Spleen (tissue), 11 donors: ENCODE data around the gene ERC1. TPM values are rescaled to one million over a fixed set of nuclear protein-coding genes. Genes with fewer than 3 reads are reported as not detected.
"Not testable (repeated sequence)": the region's sequence is repeated elsewhere in the genome, so short reads cannot be mapped to it uniquely, and the experiment has no call there.

Experiments used
- DNase-seq: peaks from one replicate; pipeline ENCODE4 v3.0.0-alpha.2; 2020
- H3K27ac ChIP-seq, 8 donors: fragments of 200-600 bp; sonication (generic) in 7 of 8; 1 replicate in 4 of 8; 2 replicates in 4 of 8; pipeline versions ENCODE4 v1.5.0 to v1.8.0; 2016 to 2021; ENCODE audit warnings: inconsistent platforms in 4 of 8, mild to moderate bottlenecking in 4 of 8, moderate library complexity in 1 of 8
- H3K27me3 ChIP-seq, 7 donors: fragments of 200-600 bp; sonication (generic) in 6 of 7; replicated peaks in 1 of 7; 1 replicate in 4 of 7; 2 replicates in 3 of 7; pipeline versions ENCODE4 v1.5.0 to v1.8.0; 2016 to 2021; ENCODE audit warnings: inconsistent platforms in 3 of 7, mild to moderate bottlenecking in 1 of 7
- H3K36me3 ChIP-seq, 6 donors: fragments of 200-600 bp; sonication (generic) in 5 of 6; 1 replicate in 4 of 6; 2 replicates in 2 of 6; pipeline versions ENCODE4 v1.5.0 to v1.8.0; 2016 to 2021; ENCODE audit warnings: inconsistent platforms in 2 of 6
- H3K4me1 ChIP-seq, 6 donors: fragments of 200-600 bp; sonication (generic) in 5 of 6; 1 replicate in 3 of 6; 2 replicates in 3 of 6; pipeline versions ENCODE4 v1.5.0 to v1.8.0; 2016 to 2021; ENCODE audit warnings: inconsistent platforms in 3 of 6
- H3K4me3 ChIP-seq, 8 donors: fragments of 200-600 bp; sonication (generic) in 7 of 8; 1 replicate in 4 of 8; 2 replicates in 4 of 8; pipeline versions ENCODE4 v1.5.0 to v1.8.0; 2016 to 2021; ENCODE audit warnings: inconsistent platforms in 4 of 8, mild to moderate bottlenecking in 4 of 8, moderate library complexity in 2 of 8
- H3K9me3 ChIP-seq, 8 donors: fragments of 200-600 bp; sonication (generic) in 7 of 8; 1 replicate in 4 of 8; 2 replicates in 4 of 8; pipeline versions ENCODE4 v1.5.0 to v1.8.0; 2016 to 2021; ENCODE audit warnings: inconsistent platforms in 4 of 8
- POLR2A ChIP-seq, 3 donors: fragments of 450-650 bp; IDR thresholded peaks; one replicate each; pipeline ENCODE4 v1.5.1; 2017; ENCODE audit warnings: antibody characterized with exemption in 3 of 3, mild to moderate bottlenecking in 1 of 3
- POLR2AphosphoS5 ChIP-seq, 3 donors: sonication (generic); formaldehyde crosslinking; IDR thresholded peaks; one replicate each; pipeline ENCODE4 v1.5.1; 2017; ENCODE audit warnings: antibody characterized with exemption in 3 of 3
- WGBS, 5 donors: extraction: QIAGEN DNeasy Blood & Tissue Kit in 3 of 5; methylation state at CpG; one replicate each; pipeline versions ENCODE4 v1.1.5 to v1.1.7; 2013 to 2018; 5-methylcytosine and 5-hydroxymethylcytosine counted together
- intact Hi-C: fragments of 100-400 bp; cut with DNase I; formaldehyde crosslinking; loops from one replicate; pipeline ENCODE4 v1.15.0; 2023; ENCODE audit warnings: low total_unique reads
- polyA plus RNA-seq, 3 donors: library from polyadenylated mRNA; stranded (reverse); fragments of 200-250 nt; gene quantifications; one replicate each; pipeline ENCODE4 v1.2.1, GENCODE V29; 2013
- total RNA-seq, 7 donors: library from RNA; depleted of rRNA in 3 of 7; stranded (reverse); fragments of >200 nt in 3 of 7; fragmentation: NEBNext Ultra II Directional in 4 of 7; extraction: Animal tissue kit (Norgen Biotek cat#: 25700) in 4 of 7; gene quantifications; one replicate each; pipeline versions ENCODE4 v1.1.0 to v1.2.1, GENCODE V29; 2016 to 2021
- TF ChIP-seq, protein P1 (sequence below), 11 experiments: fragments of 200-600 bp in 7 of 11; fragments of 450-650 bp in 4 of 11; sonication (generic) in 4 of 11; IDR thresholded peaks in 8 of 11; conservative IDR thresholded peaks in 3 of 11; 1 replicate in 7 of 11; 2 replicates in 4 of 11; pipeline versions ENCODE4 v1.4.0 to v1.8.0; 2016 to 2021; ENCODE audit warnings: antibody characterized with exemption in 11 of 11, inconsistent platforms in 4 of 11, mild to moderate bottlenecking in 1 of 11
- donor health status: healthy with polysubstance abuse.
- donor health status: DM: no; HTN: no; CAD: no; lungs with moderate emphysema.
- donor health status: DM: no; HTN: no; CAD: no.
- donor health status: Bipolar disorder and iron deficiency.
- donor health status: healthy.
- donor health status: DM: no; HTN: no; CAD: no.
- donor health status: DM: yes; HTN: yes; CAD: no.

Gene ERC1
- total and polyA plus RNA-seq, 10 donors: 1.2 to 73.4 (median 42.6) TPM

DNA sequence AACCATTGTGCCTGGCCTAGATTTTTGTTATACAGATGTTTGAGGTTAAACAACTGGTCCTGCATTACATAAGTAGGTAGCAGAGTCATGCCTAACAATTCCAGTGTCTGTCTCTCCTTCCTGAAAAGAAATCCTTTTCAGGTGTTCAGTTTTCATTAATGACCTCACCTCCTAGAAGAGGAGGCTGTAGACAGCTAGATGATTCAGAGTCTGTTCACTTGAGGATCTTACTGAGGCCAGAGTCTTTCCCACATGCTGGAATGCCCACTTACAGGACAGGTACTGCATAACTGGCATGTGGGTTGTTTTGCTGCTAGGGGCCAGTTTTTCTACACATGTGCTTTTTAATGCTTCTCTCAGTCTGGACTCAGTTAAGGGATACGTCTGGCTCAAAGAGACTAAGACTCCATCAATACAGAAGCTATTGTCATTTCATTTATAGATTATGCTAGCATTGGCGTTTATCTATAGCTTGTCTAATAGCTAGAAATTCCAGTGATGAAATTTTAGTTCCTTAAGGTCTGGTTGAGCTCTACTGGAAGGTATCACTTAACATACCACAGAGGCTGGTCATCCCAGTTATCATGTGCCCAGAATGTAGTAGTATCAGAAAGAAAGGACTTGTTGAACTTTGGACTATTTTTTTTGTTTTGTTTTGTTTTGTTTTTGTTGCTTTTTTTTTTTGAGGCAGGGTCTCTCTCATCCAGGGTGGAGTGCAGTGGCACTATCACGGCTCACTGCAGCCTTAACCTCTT, 206.4 kb downstream of the ERC1 start:
- TF ChIP-seq POLR2AphosphoS5 (IDR thresholded peaks at IDR 0.05): no peak
- TF ChIP-seq, protein P1, sequence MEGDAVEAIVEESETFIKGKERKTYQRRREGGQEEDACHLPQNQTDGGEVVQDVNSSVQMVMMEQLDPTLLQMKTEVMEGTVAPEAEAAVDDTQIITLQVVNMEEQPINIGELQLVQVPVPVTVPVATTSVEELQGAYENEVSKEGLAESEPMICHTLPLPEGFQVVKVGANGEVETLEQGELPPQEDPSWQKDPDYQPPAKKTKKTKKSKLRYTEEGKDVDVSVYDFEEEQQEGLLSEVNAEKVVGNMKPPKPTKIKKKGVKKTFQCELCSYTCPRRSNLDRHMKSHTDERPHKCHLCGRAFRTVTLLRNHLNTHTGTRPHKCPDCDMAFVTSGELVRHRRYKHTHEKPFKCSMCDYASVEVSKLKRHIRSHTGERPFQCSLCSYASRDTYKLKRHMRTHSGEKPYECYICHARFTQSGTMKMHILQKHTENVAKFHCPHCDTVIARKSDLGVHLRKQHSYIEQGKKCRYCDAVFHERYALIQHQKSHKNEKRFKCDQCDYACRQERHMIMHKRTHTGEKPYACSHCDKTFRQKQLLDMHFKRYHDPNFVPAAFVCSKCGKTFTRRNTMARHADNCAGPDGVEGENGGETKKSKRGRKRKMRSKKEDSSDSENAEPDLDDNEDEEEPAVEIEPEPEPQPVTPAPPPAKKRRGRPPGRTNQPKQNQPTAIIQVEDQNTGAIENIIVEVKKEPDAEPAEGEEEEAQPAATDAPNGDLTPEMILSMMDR (IDR thresholded peaks at IDR 0.05 in 8 of 11, conservative IDR thresholded peaks at IDR 0.05 in 3 of 11): no peak
- TF ChIP-seq POLR2A (IDR thresholded peaks at IDR 0.05): no peak
- Histone ChIP-seq H3K4me1 (peaks cover 0 to 7% (median 0%) of the 10 kb centered on the region in 6 donors), H3K4me3 (no peak overlapping the region), H3K9me3 (peaks cover 0 to 18% (median 13%) of the 10 kb centered on the region in 8 donors), H3K36me3 (peaks cover 0 to 47% (median 8%) of the 10 kb centered on the region in 6 donors), H3K27ac (no peak overlapping the region), H3K27me3 (no peaks in the 10 kb centered on the region)
- 90 to 99% (median 96%) methylated on average over 3 of the region's 3 CpGs for WGBS, 5 donors
- intact Hi-C loops: no loop called here
- DNase-seq: no peak

DNA sequence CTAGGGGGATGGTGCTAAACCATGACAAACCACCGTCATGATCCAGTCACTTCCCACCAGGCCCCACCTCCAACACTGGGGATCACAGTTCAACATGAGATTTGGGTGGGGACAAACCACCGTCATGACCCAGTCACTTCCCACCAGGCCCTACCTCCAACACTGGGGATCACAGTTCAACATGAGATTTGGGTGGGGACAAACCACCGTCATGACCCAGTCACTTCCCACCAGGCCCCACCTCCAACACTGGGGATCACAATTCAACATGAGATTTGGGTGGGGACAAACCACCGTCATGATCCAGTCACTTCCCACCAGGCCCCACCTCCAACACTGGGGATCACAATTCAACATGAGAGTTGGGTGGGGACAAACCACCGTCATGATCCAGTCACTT, 207.8 kb downstream of the ERC1 start:
- intact Hi-C loops, H3K4me3 ChIP-seq, DNase-seq, H3K27ac ChIP-seq, H3K27me3 ChIP-seq: not testable (repeated sequence)
- H3K4me1 ChIP-seq: peaks cover 2 to 21% (median 9%) of the 10 kb centered on the region in 6 donors
- peaks cover 0 to 18% (median 13%) of the 10 kb centered on the region in 8 donors for H3K9me3 ChIP-seq
- WGBS, 5 donors: 62 to 98% (median 97%) methylated on average over 4 to 5 of the region's 5 CpGs
- H3K36me3 ChIP-seq: peaks cover 0 to 36% (median 6%) of the 10 kb centered on the region in 6 donors

DNA sequence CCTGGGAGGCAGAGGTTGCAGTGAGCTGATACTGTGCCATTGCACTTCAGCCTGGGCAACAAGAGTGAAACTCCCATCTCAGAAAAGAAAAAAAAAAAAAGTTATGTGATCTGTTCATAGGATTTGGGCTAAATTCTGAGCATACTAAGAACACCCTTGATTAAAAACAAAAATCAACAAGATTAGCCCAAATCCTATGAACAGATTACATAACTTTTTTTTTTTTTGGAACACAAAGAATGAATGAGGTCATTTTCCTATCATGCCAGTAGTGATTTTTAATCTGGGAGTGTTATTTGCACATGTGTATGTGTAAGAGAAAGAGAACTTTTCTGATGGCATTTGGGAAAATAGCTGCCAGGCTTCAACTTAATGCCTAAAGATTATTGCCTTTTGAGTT, 208.7 kb downstream of the ERC1 start:
- no peak for TF ChIP-seq POLR2A (IDR thresholded peaks at IDR 0.05)
- TF ChIP-seq POLR2AphosphoS5 (IDR thresholded peaks at IDR 0.05): no peak
- TF ChIP-seq, protein P1 (IDR thresholded peaks at IDR 0.05 in 8 of 11, conservative IDR thresholded peaks at IDR 0.05 in 3 of 11): no peak
- DNase-seq: no peak
- H3K4me1 ChIP-seq: peaks cover 8 to 30% (median 16%) of the 10 kb centered on the region in 6 donors
- intact Hi-C loops: no loop called here
- no peaks in the 10 kb centered on the region for H3K27me3 ChIP-seq
- no peak overlapping the region for H3K27ac ChIP-seq
- H3K9me3 ChIP-seq: peaks cover 0 to 18% (median 13%) of the 10 kb centered on the region in 8 donors
- H3K36me3 ChIP-seq: peaks cover 0 to 32% (median 6%) of the 10 kb centered on the region in 6 donors
- H3K4me3 ChIP-seq: no peak overlapping the region

DNA sequence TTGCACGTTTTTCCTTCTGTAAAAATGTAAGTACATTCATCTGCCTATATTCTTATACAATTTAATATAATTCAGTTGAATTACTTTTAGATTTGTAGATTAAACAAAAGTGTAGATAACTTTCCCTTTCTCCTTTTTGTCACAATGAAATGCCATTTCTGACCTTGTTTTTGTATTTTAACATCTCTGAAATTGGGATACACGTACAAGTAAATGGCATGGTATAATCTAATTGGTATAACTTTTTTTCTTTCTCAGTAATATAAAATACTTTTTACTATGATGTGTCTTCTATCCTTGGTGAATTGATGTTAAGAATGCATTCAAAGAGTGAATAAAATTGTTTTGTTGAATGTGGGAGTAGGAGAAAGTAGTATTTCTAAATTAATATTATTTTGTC, 210.0 kb downstream of the ERC1 start:
- no peak for DNase-seq
- Histone ChIP-seq H3K9me3 (peaks cover 0 to 18% (median 13%) of the 10 kb centered on the region in 8 donors), H3K4me3 (no peak overlapping the region), H3K27ac (no peak overlapping the region), H3K4me1 (peaks cover 8 to 43% (median 29%) of the 10 kb centered on the region in 6 donors), H3K36me3 (peaks cover 0 to 29% (median 6%) of the 10 kb centered on the region in 6 donors), H3K27me3 (no peaks in the 10 kb centered on the region)
- intact Hi-C loops: no loop called here
- WGBS, 5 donors: 86 to 94% (median 93%) methylated on average over 2 of the region's 2 CpGs
- TF ChIP-seq POLR2A (IDR thresholded peaks at IDR 0.05) (no peak), POLR2AphosphoS5 (IDR thresholded peaks at IDR 0.05) (no peak)
- TF ChIP-seq, protein P1 (IDR thresholded peaks at IDR 0.05 in 8 of 11, conservative IDR thresholded peaks at IDR 0.05 in 3 of 11): no peak
